HG03558 (cell line): ENCODE measurements around the gene SPIRE1.
"Not testable (repeated sequence)": the region's sequence is repeated elsewhere in the genome, so short reads cannot be mapped to it uniquely, and the experiment has no call there.

Experiments used
- ATAC-seq: cut with Tn5 transposase; IDR thresholded peaks from one replicate; pipeline ENCODE4 v1.9.1; 2021; ENCODE audit warnings: moderate number of reproducible peaks; ENCODE audit not compliant: unreplicated experiment; ENCODE audit errors: extremely low read depth

The SPIRE1 gene

GRCh38 chr18:12651651-12652050 lies 6.3 kb downstream of the SPIRE1 start:
- ATAC-seq: no peak

GRCh38 chr18:12647773-12648172 lies 10.1 kb downstream of the SPIRE1 start:
- no peak for ATAC-seq

- no peak for ATAC-seq
These were observed 12.1 kb downstream of the SPIRE1 start for GRCh38 chr18:12645751-12646203.

GRCh38 chr18:12645254-12645653 lies 12.7 kb downstream of the SPIRE1 start:
- no peak for ATAC-seq

GRCh38 chr18:12643756-12644155 lies 14.2 kb downstream of the SPIRE1 start:
- not testable (repeated sequence) for ATAC-seq

GRCh38 chr18:12640881-12641200 lies 17.1 kb downstream of the SPIRE1 start:
- ATAC-seq: no peak

- ATAC-seq: no peak
These were observed 17.7 kb downstream of the SPIRE1 start for GRCh38 chr18:12639990-12640880.

GRCh38 chr18:12638644-12639124 lies 19.2 kb downstream of the SPIRE1 start:
- no peak for ATAC-seq

- ATAC-seq: no peak
These were observed 19.8 kb downstream of the SPIRE1 start for GRCh38 chr18:12637901-12638643.

GRCh38 chr18:12637393-12637792 lies 20.5 kb downstream of the SPIRE1 start:
- ATAC-seq: no peak

- no peak for ATAC-seq
These were observed 26.0 kb downstream of the SPIRE1 start for GRCh38 chr18:12631831-12632477.

GRCh38 chr18:12630136-12630535 lies 27.8 kb downstream of the SPIRE1 start:
- ATAC-seq: no peak

GRCh38 chr18:12628706-12629702 lies 28.9 kb downstream of the SPIRE1 start:
- no peak for ATAC-seq

GRCh38 chr18:12627199-12627598 lies 30.7 kb downstream of the SPIRE1 start:
- not testable (repeated sequence) for ATAC-seq

GRCh38 chr18:12625241-12625640 lies 32.7 kb downstream of the SPIRE1 start:
- no peak for ATAC-seq

- no peak for ATAC-seq
These were observed 36.1 kb downstream of the SPIRE1 start for GRCh38 chr18:12621742-12622306.

GRCh38 chr18:12615748-12616147 lies 42.2 kb downstream of the SPIRE1 start:
- no peak for ATAC-seq

- ATAC-seq: no peak
These were observed 49.6 kb downstream of the SPIRE1 start for GRCh38 chr18:12608301-12608700.

- no peak for ATAC-seq
These were observed 51.2 kb downstream of the SPIRE1 start for GRCh38 chr18:12606592-12607315.
